Neural crest cell (in vitro differentiated cells): ENCODE measurements around the gene C4orf46. TPM values are rescaled to one million over a fixed set of nuclear protein-coding genes. Genes with fewer than 3 reads are reported as not detected.

Experiments
- DNase-seq: peaks from one replicate; pipeline ENCODE4 v3.0.0; 2021; ENCODE audit warnings: low read depth, mixed read lengths, low spot score
- H3K27ac Mint-ChIP-seq: one replicate; pipeline ENCODE4 v1.8.0; 2021; ENCODE audit warnings: mild to moderate bottlenecking, mixed read lengths; ENCODE audit not compliant: unreplicated experiment
- H3K27me3 Mint-ChIP-seq: 2 replicates; pipeline ENCODE4 v1.8.0; 2021; ENCODE audit warnings: low read depth, mild to moderate bottlenecking, mixed read lengths
- H3K36me3 Mint-ChIP-seq: 2 replicates; pipeline ENCODE4 v1.8.0; 2021; ENCODE audit warnings: low read depth, mild to moderate bottlenecking, mixed read lengths
- H3K4me1 Mint-ChIP-seq: 2 replicates; pipeline ENCODE4 v1.8.0; 2021; ENCODE audit warnings: mixed read lengths
- H3K4me3 Mint-ChIP-seq: one replicate; pipeline ENCODE4 v1.8.0; 2021; ENCODE audit warnings: mild to moderate bottlenecking, mixed read lengths
- H3K9me3 Mint-ChIP-seq: 2 replicates; pipeline ENCODE4 v1.8.0; 2021; ENCODE audit warnings: mixed read lengths
- CTCF ChIP-seq: fragments of 200-600 bp; sonication (generic); conservative IDR thresholded peaks from 2 replicates; pipeline ENCODE4 v1.5.0; 2021; ENCODE audit warnings: antibody characterized with exemption, mild to moderate bottlenecking
- total RNA-seq: library from RNA; stranded (reverse); gene quantifications from 2 replicates; pipeline ENCODE4 v1.2.1, GENCODE V29; 2021

C4orf46 gene
- total RNA-seq, 1 donor from 2014 or later: 28.4 TPM

- H3K4me3 Mint-ChIP-seq: no peak overlapping the region
- H3K4me1 Mint-ChIP-seq: no peaks in the 10 kb centered on the region
- H3K27me3 Mint-ChIP-seq: no peaks in the 10 kb centered on the region
- no peak overlapping the region for H3K27ac Mint-ChIP-seq
- H3K9me3 Mint-ChIP-seq: no peaks in the 10 kb centered on the region
- no peak for DNase-seq
- H3K36me3 Mint-ChIP-seq: peaks cover 8% of the 10 kb centered on the region
- TF ChIP-seq CTCF: no peak
Observed at GRCh38 chr4:158688813-158689212, 17.1 kb upstream of the C4orf46 start.

- no peaks in the 10 kb centered on the region for H3K9me3 Mint-ChIP-seq
- TF ChIP-seq CTCF: no peak
- H3K27me3 Mint-ChIP-seq: no peaks in the 10 kb centered on the region
- H3K27ac Mint-ChIP-seq: no peak overlapping the region
- DNase-seq: no peak
- peaks cover 8% of the 10 kb centered on the region for H3K36me3 Mint-ChIP-seq
- no peaks in the 10 kb centered on the region for H3K4me1 Mint-ChIP-seq
- H3K4me3 Mint-ChIP-seq: no peak overlapping the region
Observed at GRCh38 chr4:158682066-158682465, 10.4 kb upstream of the C4orf46 start.

- DNase-seq: no peak
- Mint-ChIP-seq H3K4me1 (no peaks in the 10 kb centered on the region), H3K27ac (no peak overlapping the region), H3K4me3 (no peak overlapping the region), H3K27me3 (no peaks in the 10 kb centered on the region), H3K9me3 (no peaks in the 10 kb centered on the region), H3K36me3 (peaks cover 4% of the 10 kb centered on the region)
- TF ChIP-seq CTCF: no peak
Observed at GRCh38 chr4:158681629-158682028, 9.9 kb upstream of the C4orf46 start.

GRCh38 chr4:158678767-158679166 is 7.1 kb upstream of the C4orf46 start:
- H3K27me3 Mint-ChIP-seq: no peaks in the 10 kb centered on the region
- no peak for TF ChIP-seq CTCF
- H3K36me3 Mint-ChIP-seq: no peaks in the 10 kb centered on the region
- H3K4me1 Mint-ChIP-seq: peaks cover under 1% of the 10 kb centered on the region
- no peaks in the 10 kb centered on the region for H3K9me3 Mint-ChIP-seq
- DNase-seq: no peak
- H3K27ac Mint-ChIP-seq: no peak overlapping the region
- H3K4me3 Mint-ChIP-seq: no peak overlapping the region

GRCh38 chr4:158676076-158676475 is 4.4 kb upstream of the C4orf46 start:
- Mint-ChIP-seq H3K27ac (no peak overlapping the region), H3K4me3 (no peak overlapping the region), H3K4me1 (peaks cover 14% of the 10 kb centered on the region)

More at GRCh38 chr4:158676076-158676475, 4.4 kb upstream of the C4orf46 start:
- no peaks in the 10 kb centered on the region for H3K9me3 Mint-ChIP-seq
- DNase-seq: no peak
- no peaks in the 10 kb centered on the region for H3K36me3 Mint-ChIP-seq
- no peaks in the 10 kb centered on the region for H3K27me3 Mint-ChIP-seq
- no peak for TF ChIP-seq CTCF
